HL-60 (cell line): ENCODE results near the gene RIC8B.
A peak's percentile ranks its signal among the peaks of the same experiment; 100 is the strongest.

Source experiments
- DNase-seq, 2 experiments: peaks; one replicate each; pipeline ENCODE4 v3.0.0-alpha.2; 2010 to 2020; ENCODE audit warnings: low read depth in 1 of 2, low spot score in 1 of 2
- H3K27ac ChIP-seq: fragments of 250-450 bp; sonication (Bioruptor Pico); replicated peaks from 2 replicates; pipeline ENCODE4 v1.5.1; 2020; ENCODE audit warnings: mild to moderate bottlenecking, moderate library complexity
- H3K27me3 ChIP-seq: fragments of 250-450 bp; sonication (Bioruptor Pico); 2 replicates; pipeline ENCODE4 v1.5.1; 2021; ENCODE audit warnings: mild to moderate bottlenecking, moderate library complexity; ENCODE audit not compliant: insufficient read depth, poor library complexity, severe bottlenecking
- H3K4me3 ChIP-seq: replicated peaks from 2 replicates; pipeline ENCODE4 v1.5.1; 2011; ENCODE audit warnings: mild to moderate bottlenecking, control low read depth, low read length; ENCODE audit not compliant: insufficient read depth
- CTCF ChIP-seq: IDR thresholded peaks from one replicate; pipeline ENCODE4 v1.5.1; 2011; ENCODE audit warnings: low read length, control low read depth, inconsistent platforms; ENCODE audit not compliant: insufficient read depth
- GABPA ChIP-seq: IDR thresholded peaks from 2 replicates; pipeline ENCODE4 v1.6.1; 2012; ENCODE audit warnings: low read depth
- POLR2AphosphoS5 ChIP-seq: IDR thresholded peaks from 2 replicates; pipeline ENCODE4 v1.6.1; 2012; ENCODE audit warnings: low read depth
- REST ChIP-seq: IDR thresholded peaks from 2 replicates; pipeline ENCODE4 v1.6.1; 2012; ENCODE audit warnings: low read depth; ENCODE audit not compliant: insufficient replicate concordance
- SPI1 ChIP-seq: IDR thresholded peaks from 2 replicates; pipeline ENCODE4 v1.6.1; 2012; ENCODE audit warnings: low read depth, mild to moderate bottlenecking, borderline replicate concordance

The RIC8B gene

GRCh38 chr12:106754331-106754730 lies 20.2 kb upstream of the RIC8B start:
- H3K27me3 ChIP-seq, result no peaks in the 10 kb centered on the region
- no peak overlapping the region for H3K4me3 ChIP-seq
- TF ChIP-seq SPI1 (peak; percentile 41; the same call in 1 of the 2 replicates), CTCF (no peak), REST (no peak)
- no peak for DNase-seq
- H3K27ac ChIP-seq, result no peak overlapping the region

GRCh38 chr12:106757623-106758348 lies 16.7 kb upstream of the RIC8B start:
- DNase-seq, result no peak
- Histone ChIP-seq H3K27ac (no peak overlapping the region), H3K27me3 (no peaks in the 10 kb centered on the region), H3K4me3 (no peak overlapping the region)
- TF ChIP-seq SPI1, result no peak
- no peak for TF ChIP-seq POLR2AphosphoS5
- no peak for TF ChIP-seq GABPA
- TF ChIP-seq CTCF, result no peak

- Histone ChIP-seq H3K4me3 (no peak overlapping the region), H3K27ac (no peak overlapping the region), H3K27me3 (no peaks in the 10 kb centered on the region)
- no peak for TF ChIP-seq REST
- no peak for TF ChIP-seq SPI1
- no peak for TF ChIP-seq CTCF
- TF ChIP-seq POLR2AphosphoS5, result no peak
- no peak for TF ChIP-seq GABPA
- no peak for DNase-seq
Measured at GRCh38 chr12:106758349-106759110, 16.0 kb upstream of the RIC8B start.
